Prostate gland (tissue), 2 donors: ENCODE results near the gene TBCE. TPM values are rescaled to one million over a fixed set of nuclear protein-coding genes. Genes with fewer than 3 reads are reported as not detected.

Source experiments
- DNase-seq: peaks from one replicate; pipeline ENCODE4 v3.0.0-alpha.2; 2019; ENCODE audit warnings: low spot score
- H3K27ac ChIP-seq, 2 donors: fragments of 200-600 bp; sonication (generic); 2 replicates each; pipeline ENCODE4 v1.5.1; 2017 to 2019
- H3K27me3 ChIP-seq: fragments of 200-600 bp; sonication (generic); replicated peaks from 2 replicates; pipeline ENCODE4 v1.5.1; 2019; ENCODE audit not compliant: insufficient read depth
- H3K36me3 ChIP-seq, 2 donors: fragments of 200-600 bp; sonication (generic); 1 replicate in 1 of 2; 2 replicates in 1 of 2; pipeline versions ENCODE4 v1.5.1 to v1.8.1; 2017 to 2019
- H3K4me1 ChIP-seq: fragments of 200-600 bp; sonication (generic); replicated peaks from 2 replicates; pipeline ENCODE4 v1.5.1; 2019
- H3K4me3 ChIP-seq, 2 donors: fragments of 200-600 bp; sonication (generic); 2 replicates each; pipeline ENCODE4 v1.5.1; 2017 to 2019
- H3K9me3 ChIP-seq: fragments of 200-600 bp; sonication (generic); 2 replicates; pipeline ENCODE4 v1.5.1; 2017
- CTCF ChIP-seq, 4 experiments: fragments of 200-600 bp in 2 of 4; fragments of 450-650 bp in 2 of 4; sonication (generic) in 2 of 4; IDR thresholded peaks; 1 replicate in 3 of 4; 2 replicates in 1 of 4; pipeline ENCODE4 v1.5.1; 2016 to 2019; ENCODE audit warnings: antibody characterized with exemption in 4 of 4, mild to moderate bottlenecking in 2 of 4, moderate library complexity in 2 of 4
- POLR2A ChIP-seq: fragments of 450-650 bp; IDR thresholded peaks from one replicate; pipeline ENCODE4 v1.6.1; 2016; ENCODE audit warnings: antibody characterized with exemption, mild to moderate bottlenecking
- POLR2AphosphoS5 ChIP-seq: sonication (generic); formaldehyde crosslinking; IDR thresholded peaks from one replicate; pipeline ENCODE4 v1.6.1; 2017; ENCODE audit warnings: antibody characterized with exemption
- WGBS: methylation state at CpG from one replicate; pipeline ENCODE4 v1.1.5; 2018; 5-methylcytosine and 5-hydroxymethylcytosine counted together
- intact Hi-C: fragments of 100-400 bp; cut with DNase I; formaldehyde crosslinking; loops from one replicate; pipeline ENCODE4 v1.14.2; 2022
- total RNA-seq, 2 donors: library from RNA; depleted of rRNA; stranded (reverse); fragments of >200 nt; gene quantifications; one replicate each; pipeline ENCODE4 v1.1.0, GENCODE V29; 2016

The TBCE gene
- total RNA-seq, 2 donors from 2014 or later = 24.2 to 25.0 TPM

GRCh38 chr1:235421751-235422150, 54.5 kb downstream of the TBCE start:
- no peaks in the 10 kb centered on the region for H3K4me1 ChIP-seq
- intact Hi-C loops = no loop called here
- no peaks in the 10 kb centered on the region for H3K36me3 ChIP-seq
- no peak for DNase-seq
- no peaks in the 10 kb centered on the region for H3K9me3 ChIP-seq
- no peaks in the 10 kb centered on the region for H3K27me3 ChIP-seq
- no peak overlapping the region for H3K4me3 ChIP-seq
- 50% methylated on average over 3 of the region's 3 CpGs for WGBS
- TF ChIP-seq POLR2A = no peak
- TF ChIP-seq POLR2AphosphoS5 = no peak
- no peak for TF ChIP-seq CTCF (IDR thresholded peaks at IDR 0.05)
- H3K27ac ChIP-seq = no peak overlapping the region

- no peak for DNase-seq
- intact Hi-C loops = no loop called here
- WGBS = 48% methylated on average over 12 of the region's 12 CpGs
- no peaks in the 10 kb centered on the region for H3K4me1 ChIP-seq
- no peaks in the 10 kb centered on the region for H3K27me3 ChIP-seq
- H3K9me3 ChIP-seq = no peaks in the 10 kb centered on the region
- TF ChIP-seq POLR2A = no peak
- no peak for TF ChIP-seq CTCF (IDR thresholded peaks at IDR 0.05)
- no peak for TF ChIP-seq POLR2AphosphoS5
- H3K36me3 ChIP-seq = no peaks in the 10 kb centered on the region
- no peak overlapping the region for H3K4me3 ChIP-seq
- no peak overlapping the region for H3K27ac ChIP-seq
These were observed 56.0 kb downstream of the TBCE start for GRCh38 chr1:235423214-235423652.

- TF ChIP-seq POLR2A (no peak), CTCF (IDR thresholded peaks at IDR 0.05) (no peak), POLR2AphosphoS5 (no peak)
- Histone ChIP-seq H3K4me3 (no peak overlapping the region), H3K27me3 (no peaks in the 10 kb centered on the region), H3K4me1 (no peaks in the 10 kb centered on the region), H3K9me3 (no peaks in the 10 kb centered on the region), H3K27ac (no peak overlapping the region), H3K36me3 (no peaks in the 10 kb centered on the region)
- intact Hi-C loops = no loop called here
- 87% methylated on average over 8 of the region's 8 CpGs for WGBS
- no peak for DNase-seq
These were observed 56.9 kb downstream of the TBCE start for GRCh38 chr1:235424092-235424491.

- H3K4me3 ChIP-seq = no peak overlapping the region
- no peaks in the 10 kb centered on the region for H3K4me1 ChIP-seq
- DNase-seq = no peak
- H3K36me3 ChIP-seq = no peaks in the 10 kb centered on the region
- intact Hi-C loops = no loop called here
- H3K27me3 ChIP-seq = no peaks in the 10 kb centered on the region
- TF ChIP-seq POLR2A = no peak
- TF ChIP-seq CTCF (IDR thresholded peaks at IDR 0.05) = no peak
- no peak for TF ChIP-seq POLR2AphosphoS5
- H3K27ac ChIP-seq = no peak overlapping the region
- 96% methylated on average over 9 of the region's 9 CpGs for WGBS
- H3K9me3 ChIP-seq = no peaks in the 10 kb centered on the region
These were observed 58.1 kb downstream of the TBCE start for GRCh38 chr1:235425357-235425756.

- H3K27ac ChIP-seq = no peak overlapping the region
- intact Hi-C loops = no loop called here
- H3K4me3 ChIP-seq = no peak overlapping the region
- DNase-seq = no peak
- no peaks in the 10 kb centered on the region for H3K9me3 ChIP-seq
- H3K4me1 ChIP-seq = no peaks in the 10 kb centered on the region
- H3K36me3 ChIP-seq = no peaks in the 10 kb centered on the region
- H3K27me3 ChIP-seq = no peaks in the 10 kb centered on the region
- 95% methylated on average over 4 of the region's 4 CpGs for WGBS
- TF ChIP-seq POLR2AphosphoS5 = no peak
- TF ChIP-seq CTCF (IDR thresholded peaks at IDR 0.05) = no peak
- no peak for TF ChIP-seq POLR2A
These were observed 58.9 kb downstream of the TBCE start for GRCh38 chr1:235426143-235426542.
